Spleen (tissue), 7 donors: ENCODE results near the gene MAP1LC3B2.

Source experiments
- CTCF ChIP-seq, 11 experiments: fragments of 200-600 bp in 7 of 11; fragments of 450-650 bp in 4 of 11; sonication (generic) in 4 of 11; IDR thresholded peaks in 8 of 11; conservative IDR thresholded peaks in 3 of 11; 1 replicate in 7 of 11; 2 replicates in 4 of 11; pipeline versions ENCODE4 v1.4.0 to v1.8.0; 2016 to 2021; ENCODE audit warnings: antibody characterized with exemption in 11 of 11, inconsistent platforms in 4 of 11, mild to moderate bottlenecking in 1 of 11
- POLR2A ChIP-seq, 3 donors: fragments of 450-650 bp; IDR thresholded peaks; one replicate each; pipeline ENCODE4 v1.5.1; 2017; ENCODE audit warnings: antibody characterized with exemption in 3 of 3, mild to moderate bottlenecking in 1 of 3
- POLR2AphosphoS5 ChIP-seq, 3 donors: sonication (generic); formaldehyde crosslinking; IDR thresholded peaks; one replicate each; pipeline ENCODE4 v1.5.1; 2017; ENCODE audit warnings: antibody characterized with exemption in 3 of 3
- donor health status: DM: no; HTN: no; CAD: no; lungs with moderate emphysema.
- donor health status: DM: no; HTN: no; CAD: no.
- donor health status: DM: no; HTN: no; CAD: no.

GRCh38 chr12:116620492-116621191 lies 61.5 kb downstream of the MAP1LC3B2 start:
- TF ChIP-seq POLR2A (IDR thresholded peaks at IDR 0.05), result no peak
- no peak for TF ChIP-seq CTCF (IDR thresholded peaks at IDR 0.05 in 8 of 11, conservative IDR thresholded peaks at IDR 0.05 in 3 of 11)
- TF ChIP-seq POLR2AphosphoS5 (IDR thresholded peaks at IDR 0.05), result no peak
